Measurements from ENCODE around the gene TTLL11.

GRCh38 chr9:121896545-121896943 is 196.6 kb downstream of the TTLL11 start:
- no peak for TF ChIP-seq CTCF (optimal IDR thresholded peaks at IDR 0.05 in 1 of 3, IDR thresholded peaks at IDR 0.05 in 1 of 3, conservative IDR thresholded peaks at IDR 0.05 in 1 of 3; ENCODE audit: extremely low read depth in 1 of 3, insufficient read depth in 2 of 3, low read length in 3 of 3)
- TF ChIP-seq EZH2 (IDR thresholded peaks at IDR 0.05; ENCODE audit: low read length) = no peak

All from keratinocyte (primary cell).